Liver (tissue), 9 donors: ENCODE results near the gene C1orf50. TPM values are rescaled to one million over a fixed set of nuclear protein-coding genes. Genes with fewer than 3 reads are reported as not detected.

Experiments
- DNase-seq: peaks from one replicate; pipeline ENCODE4 v3.0.0-alpha.2; 2017; ENCODE audit warnings: low spot score
- H3K27ac ChIP-seq, 2 donors: one replicate each; pipeline ENCODE4 v1.7.0; 2013; ENCODE audit warnings: inconsistent platforms in 2 of 2, low read length in 2 of 2, control low read depth in 1 of 2, low read depth in 1 of 2, mild to moderate bottlenecking in 1 of 2
- H3K27me3 ChIP-seq, 4 donors: one replicate each; pipeline versions ENCODE4 v1.6.1 to v1.7.0; 2013; ENCODE audit warnings: low read length in 3 of 4, inconsistent platforms in 1 of 4, mild to moderate bottlenecking in 1 of 4, moderate library complexity in 1 of 4; ENCODE audit not compliant: control insufficient read depth in 4 of 4, insufficient read depth in 4 of 4
- H3K36me3 ChIP-seq, 4 donors: one replicate each; pipeline versions ENCODE4 v1.6.1 to v1.7.0; 2013; ENCODE audit warnings: low read length in 3 of 4, mild to moderate bottlenecking in 3 of 4, low read depth in 1 of 4, moderate library complexity in 1 of 4; ENCODE audit not compliant: control insufficient read depth in 4 of 4, insufficient read depth in 3 of 4
- H3K4me1 ChIP-seq, 4 donors: one replicate each; pipeline versions ENCODE4 v1.6.1 to v1.7.0; 2013; ENCODE audit warnings: low read length in 3 of 4, mild to moderate bottlenecking in 3 of 4, moderate library complexity in 1 of 4; ENCODE audit not compliant: control insufficient read depth in 4 of 4, insufficient read depth in 4 of 4
- H3K4me3 ChIP-seq, 3 donors: one replicate each; pipeline versions ENCODE4 v1.6.1 to v1.7.0; 2013; ENCODE audit warnings: low read length in 3 of 3, control low read depth in 1 of 3, low read depth in 1 of 3, mild to moderate bottlenecking in 1 of 3
- H3K9ac ChIP-seq, 2 donors: one replicate each; pipeline ENCODE4 v1.7.0; 2013; ENCODE audit warnings: low read length in 2 of 2, mild to moderate bottlenecking in 2 of 2, moderate library complexity in 2 of 2, control low read depth in 1 of 2, low read depth in 1 of 2
- H3K9me3 ChIP-seq, 4 donors: one replicate each; pipeline versions ENCODE4 v1.6.1 to v1.7.0; 2013; ENCODE audit warnings: low read length in 3 of 4; ENCODE audit not compliant: control insufficient read depth in 4 of 4
- ATF3 ChIP-seq: IDR thresholded peaks from 2 replicates; pipeline ENCODE4 v1.6.1; 2016; ENCODE audit warnings: antibody characterized with exemption
- EGR1 ChIP-seq, 2 donors: IDR thresholded peaks; 2 replicates each; pipeline ENCODE4 v1.6.1; 2016 to 2018; ENCODE audit warnings: antibody characterized with exemption in 2 of 2, low read depth in 2 of 2
- FOXA1 ChIP-seq: IDR thresholded peaks from 2 replicates; pipeline ENCODE4 v1.6.1; 2016; ENCODE audit warnings: antibody characterized with exemption
- FOXA2 ChIP-seq: IDR thresholded peaks from 2 replicates; pipeline ENCODE4 v1.6.1; 2016; ENCODE audit warnings: antibody characterized with exemption
- GABPA ChIP-seq, 2 donors: IDR thresholded peaks in 1 of 2; conservative IDR thresholded peaks in 1 of 2; 2 replicates each; pipeline ENCODE4 v1.6.1; 2016; ENCODE audit warnings: antibody characterized with exemption in 2 of 2, mild to moderate bottlenecking in 1 of 2, moderate library complexity in 1 of 2
- HNF4A ChIP-seq, 2 donors: conservative IDR thresholded peaks; 2 replicates each; pipeline ENCODE4 v1.6.1; 2016; ENCODE audit warnings: antibody characterized with exemption in 2 of 2, mild to moderate bottlenecking in 2 of 2
- HNF4G ChIP-seq: IDR thresholded peaks from 2 replicates; pipeline ENCODE4 v1.6.1; 2016; ENCODE audit warnings: antibody characterized with exemption
- JUND ChIP-seq, 2 donors: IDR thresholded peaks; 2 replicates each; pipeline ENCODE4 v1.6.1; 2016; ENCODE audit warnings: antibody characterized with exemption in 2 of 2
- NR2F2 ChIP-seq: IDR thresholded peaks from 2 replicates; pipeline ENCODE4 v1.6.1; 2016; ENCODE audit warnings: antibody characterized with exemption
- RAD21 ChIP-seq, 2 donors: IDR thresholded peaks; 2 replicates each; pipeline ENCODE4 v1.6.1; 2016; ENCODE audit warnings: antibody characterized with exemption in 2 of 2, mild to moderate bottlenecking in 2 of 2
- REST ChIP-seq: IDR thresholded peaks from 2 replicates; pipeline ENCODE4 v1.6.1; 2016; ENCODE audit warnings: antibody characterized with exemption, mild to moderate bottlenecking
- RXRA ChIP-seq, 2 donors: IDR thresholded peaks; 2 replicates each; pipeline ENCODE4 v1.6.1; 2017 to 2018; ENCODE audit warnings: antibody characterized with exemption in 2 of 2, mild to moderate bottlenecking in 1 of 2
- SP1 ChIP-seq: IDR thresholded peaks from 2 replicates; pipeline ENCODE4 v1.6.1; 2018; ENCODE audit warnings: antibody characterized with exemption, mild to moderate bottlenecking
- TAF1 ChIP-seq: conservative IDR thresholded peaks from 2 replicates; pipeline ENCODE4 v1.6.1; 2016; ENCODE audit warnings: antibody characterized with exemption, mild to moderate bottlenecking
- YY1 ChIP-seq: IDR thresholded peaks from 2 replicates; pipeline ENCODE4 v1.6.1; 2016; ENCODE audit warnings: antibody characterized with exemption, mild to moderate bottlenecking
- ZBTB33 ChIP-seq: IDR thresholded peaks from 2 replicates; pipeline ENCODE4 v1.6.1; 2016; ENCODE audit warnings: antibody characterized with exemption
- WGBS: extraction: QIAGEN DNeasy Blood & Tissue Kit; methylation state at CpG from one replicate; pipeline ENCODE4 v1.1.7; 2013; 5-methylcytosine and 5-hydroxymethylcytosine counted together
- polyA plus RNA-seq, 2 donors: library from polyadenylated mRNA; stranded (reverse) in 1 of 2; unstranded in 1 of 2; fragments of 200-250 nt in 1 of 2; fragments of >200 nt in 1 of 2; fragmentation: Nextera tagmentation in 1 of 2; extraction: Ambion mirVana in 1 of 2; gene quantifications; one replicate each; pipeline versions ENCODE4 v1.2.1 to v1.2.3, GENCODE V29; 2013 to 2015
- total RNA-seq, 2 donors: library from RNA; depleted of rRNA; stranded (reverse); fragments of >200 nt; gene quantifications; one replicate each; pipeline ENCODE4 v1.2.3, GENCODE V29; 2014
- donor health status: healthy.
- donor health status: healthy.
- donor health status: healthy.
- donor health status: healthy.
- donor health status: healthy.

Gene C1orf50
- total and polyA plus RNA-seq, 4 donors: 2.6 to 5.8 (median 3.5) TPM

GRCh38 chr1:42773420-42773819 is 6.4 kb downstream of the C1orf50 start:
- H3K4me1 ChIP-seq: peaks cover 4 to 21% (median 13%) of the 10 kb centered on the region in 4 donors
- H3K27ac ChIP-seq: no peak overlapping the region
- H3K9me3 ChIP-seq: no peaks in the 10 kb centered on the region
- peaks cover 7 to 34% (median 11%) of the 10 kb centered on the region in 4 donors for H3K36me3 ChIP-seq
- no peak for DNase-seq
- 50% methylated on average over 2 of the region's 2 CpGs for WGBS
- H3K27me3 ChIP-seq: no peaks in the 10 kb centered on the region
- H3K9ac ChIP-seq: no peak overlapping the region
- TF ChIP-seq HNF4G: no peak
- TF ChIP-seq GABPA (IDR thresholded peaks at IDR 0.05 in 1 of 2, conservative IDR thresholded peaks at IDR 0.05 in 1 of 2): no peak
- no peak for TF ChIP-seq RXRA (IDR thresholded peaks at IDR 0.05)
- no peak for TF ChIP-seq NR2F2
- no peak for TF ChIP-seq RAD21 (IDR thresholded peaks at IDR 0.05)
- no peak for TF ChIP-seq TAF1
- TF ChIP-seq YY1: no peak
- no peak overlapping the region for H3K4me3 ChIP-seq

- Histone ChIP-seq H3K4me1 (peaks cover 2 to 16% (median 4%) of the 10 kb centered on the region in 4 donors), H3K9me3 (no peaks in the 10 kb centered on the region), H3K27ac (peak overlapping the region; percentile 40 to 61), H3K9ac (no peak overlapping the region), H3K27me3 (no peaks in the 10 kb centered on the region), H3K4me3 (no peak overlapping the region), H3K36me3 (peaks cover 7 to 39% (median 12%) of the 10 kb centered on the region in 4 donors)
- no peak for DNase-seq
- peak; percentile 39 to 68 for TF ChIP-seq HNF4A (conservative IDR thresholded peaks at IDR 0.05)
- no peak for TF ChIP-seq HNF4G
- peak; percentile 15 for TF ChIP-seq FOXA2
- 72% methylated on average over 5 of the region's 5 CpGs for WGBS
These were observed 8.0 kb downstream of the C1orf50 start for GRCh38 chr1:42774928-42775526.

- Histone ChIP-seq H3K4me1 (peaks cover 0 to 16% (median 4%) of the 10 kb centered on the region in 4 donors), H3K27ac (peak overlapping the region in 1 of 2 donors; percentile 19), H3K9ac (no peak overlapping the region), H3K4me3 (no peak overlapping the region), H3K27me3 (no peaks in the 10 kb centered on the region), H3K36me3 (peaks cover 9 to 49% (median 18%) of the 10 kb centered on the region in 4 donors), H3K9me3 (no peaks in the 10 kb centered on the region)
- no peak for DNase-seq
- TF ChIP-seq REST: no peak
- TF ChIP-seq JUND (IDR thresholded peaks at IDR 0.05): no peak
- TF ChIP-seq ATF3: no peak
- TF ChIP-seq RAD21 (IDR thresholded peaks at IDR 0.05): peak; percentile 12 to 38
- no peak for TF ChIP-seq FOXA1
- TF ChIP-seq HNF4G: peak; percentile 33
- TF ChIP-seq FOXA2: no peak
- TF ChIP-seq SP1: peak; percentile 29
- TF ChIP-seq HNF4A (conservative IDR thresholded peaks at IDR 0.05): peak; percentile 89 to 91
- no peak for TF ChIP-seq GABPA (IDR thresholded peaks at IDR 0.05 in 1 of 2, conservative IDR thresholded peaks at IDR 0.05 in 1 of 2)
- no peak for TF ChIP-seq YY1
- TF ChIP-seq ZBTB33: no peak
- no peak for TF ChIP-seq TAF1
- no peak for TF ChIP-seq EGR1 (IDR thresholded peaks at IDR 0.05; ENCODE audit: low read depth in 2 of 2)
- peak in 1 of 2 donors; percentile 7 for TF ChIP-seq RXRA (IDR thresholded peaks at IDR 0.05)
- WGBS: 68% methylated on average over 6 of the region's 6 CpGs
These were observed 9.5 kb downstream of the C1orf50 start for GRCh38 chr1:42776502-42776901.
